GM12892 (cell line): ENCODE measurements around the gene JPT2.

Source experiments
- DNase-seq: peaks from one replicate; pipeline ENCODE4 v3.0.0; 2011; ENCODE audit not compliant: insufficient read length
- FAIRE-seq: peaks from 2 replicates; lab custom pipeline; 2011; peaks lifted over from hg19 to GRCh38; lab: Jason Lieb, UNC
- POLR2A ChIP-seq: IDR thresholded peaks from 2 replicates; pipeline ENCODE4 v1.6.1; 2011; ENCODE audit warnings: low read depth, low read length, control low read depth
- POLR2AphosphoS5 ChIP-seq: IDR thresholded peaks from 2 replicates; pipeline ENCODE4 v1.6.1; 2011; ENCODE audit warnings: low read depth, low read length, control low read depth
- TAF1 ChIP-seq: IDR thresholded peaks from 2 replicates; pipeline ENCODE4 v1.6.1; 2011; ENCODE audit warnings: low read depth, mild to moderate bottlenecking, control low read depth, low read length, borderline replicate concordance

Gene JPT2

GRCh38 chr16:1745900-1746692, 68.0 kb downstream of the JPT2 start:
- TF ChIP-seq POLR2A (no peak), TAF1 (no peak), POLR2AphosphoS5 (no peak)
- DNase-seq (no peak), FAIRE-seq (no peak)

- FAIRE-seq (no peak), DNase-seq (no peak)
- TF ChIP-seq POLR2AphosphoS5: no peak
- no peak for TF ChIP-seq POLR2A
- TF ChIP-seq TAF1: no peak
Measured at GRCh38 chr16:1746693-1747195, 68.7 kb downstream of the JPT2 start.

GRCh38 chr16:1747934-1748333, 69.9 kb downstream of the JPT2 start:
- FAIRE-seq (no peak), DNase-seq (no peak)
- TF ChIP-seq POLR2A: no peak

- FAIRE-seq (no peak), DNase-seq (no peak)
- no peak for TF ChIP-seq POLR2A
- TF ChIP-seq POLR2AphosphoS5: no peak
- no peak for TF ChIP-seq TAF1
Measured at GRCh38 chr16:1749152-1750117, 71.4 kb downstream of the JPT2 start.
